GM23338 (cell line): Measurements from ENCODE around the gene ACSF3. TPM values are rescaled to one million over a fixed set of nuclear protein-coding genes. Genes with fewer than 3 reads are reported as not detected.

Experiments used
- ATAC-seq: fragments of 200-7000 bp; cut with Tn5 transposase; 3 replicates; pipeline ENCODE4 v1.9.1; 2020
- DNase-seq: peaks from one replicate; pipeline ENCODE4 v3.0.0-alpha.2; 2015; ENCODE audit warnings: low spot score
- H2AFZ ChIP-seq: fragments of 200-600 bp; sonication (generic); 2 replicates; pipeline ENCODE4 v1.8.0; 2016; ENCODE audit warnings: antibody characterized with exemption, mild to moderate bottlenecking, moderate library complexity
- H3F3A ChIP-seq: fragments of 200-600 bp; sonication (generic); replicated peaks from 2 replicates; pipeline ENCODE4 v1.8.0; 2017; ENCODE audit warnings: antibody characterized with exemption, mixed run types, low read depth
- H3K27ac ChIP-seq: fragments of 200-600 bp; sonication (generic); 2 replicates; pipeline ENCODE4 v1.6.1; 2016; ENCODE audit warnings: low read depth
- H3K27me3 ChIP-seq: fragments of 200-600 bp; sonication (generic); 2 replicates; pipeline ENCODE4 v1.8.0; 2016; ENCODE audit warnings: mild to moderate bottlenecking, mixed run types, moderate library complexity; ENCODE audit not compliant: insufficient read depth
- H3K36me3 ChIP-seq: fragments of 200-600 bp; sonication (generic); 2 replicates; pipeline ENCODE4 v1.8.0; 2016; ENCODE audit warnings: mild to moderate bottlenecking; ENCODE audit not compliant: insufficient read depth
- H3K4me1 ChIP-seq: fragments of 200-600 bp; sonication (generic); 2 replicates; pipeline ENCODE4 v1.8.0; 2016; ENCODE audit warnings: mild to moderate bottlenecking, moderate library complexity; ENCODE audit not compliant: insufficient read depth
- H3K4me2 ChIP-seq: fragments of 200-600 bp; sonication (generic); 2 replicates; pipeline ENCODE4 v1.7.1; 2017; ENCODE audit warnings: mixed run types
- H3K4me3 ChIP-seq: fragments of 200-600 bp; sonication (generic); 2 replicates; pipeline ENCODE4 v1.6.1; 2016; ENCODE audit warnings: mixed run types
- H3K79me2 ChIP-seq: fragments of 200-600 bp; sonication (generic); replicated peaks from 2 replicates; pipeline ENCODE4 v1.8.0; 2017; ENCODE audit warnings: mild to moderate bottlenecking; ENCODE audit not compliant: insufficient read depth
- H3K9me2 ChIP-seq: fragments of 200-600 bp; sonication (generic); 2 replicates; pipeline ENCODE4 v1.8.0; 2017; ENCODE audit not compliant: insufficient read depth
- H4K20me1 ChIP-seq: fragments of 200-600 bp; sonication (generic); replicated peaks from 2 replicates; pipeline ENCODE4 v1.8.0; 2017; ENCODE audit warnings: mild to moderate bottlenecking; ENCODE audit not compliant: insufficient read depth
- H3K27ac Mint-ChIP-seq: 2 replicates; pipeline ENCODE4 v1.8.0; 2020; ENCODE audit warnings: inconsistent platforms, mild to moderate bottlenecking, moderate library complexity, mixed read lengths
- H3K27me3 Mint-ChIP-seq: 3 replicates; pipeline ENCODE4 v1.8.0; 2022; ENCODE audit warnings: low read depth, mild to moderate bottlenecking, moderate library complexity, mixed read lengths, inconsistent platforms; ENCODE audit not compliant: insufficient read depth, poor library complexity
- H3K36me3 Mint-ChIP-seq: 3 replicates; pipeline ENCODE4 v1.8.0; 2021; ENCODE audit warnings: low read depth, mild to moderate bottlenecking, inconsistent platforms, moderate library complexity, mixed read lengths
- H3K4me1 Mint-ChIP-seq: 3 replicates; pipeline ENCODE4 v1.8.0; 2020; ENCODE audit warnings: mild to moderate bottlenecking, inconsistent platforms, mixed read lengths
- H3K4me3 Mint-ChIP-seq: 3 replicates; pipeline ENCODE4 v1.8.0; 2021; ENCODE audit warnings: moderate library complexity, mild to moderate bottlenecking, inconsistent platforms, mixed read lengths
- H3K9me3 Mint-ChIP-seq: 3 replicates; pipeline ENCODE4 v1.8.0; 2020; ENCODE audit warnings: moderate library complexity, mild to moderate bottlenecking, inconsistent platforms, mixed read lengths
- CREB1 ChIP-seq: fragments of 250-450 bp; sonication (Bioruptor Pico); IDR thresholded peaks from 2 replicates; pipeline ENCODE4 v1.5.0; 2020; ENCODE audit warnings: low read depth, mild to moderate bottlenecking, moderate library complexity
- CTCF ChIP-seq, 2 experiments: fragments of 200-600 bp in 1 of 2; sonication (generic) in 1 of 2; conservative IDR thresholded peaks; 2 replicates each; pipeline versions ENCODE4 v1.5.1 to v1.6.1; 2016 to 2017; ENCODE audit warnings: antibody characterized with exemption in 2 of 2, low read depth in 2 of 2, mild to moderate bottlenecking in 2 of 2, moderate library complexity in 1 of 2
- EZH2phosphoT487 ChIP-seq: fragments of 200-600 bp; sonication (generic); IDR thresholded peaks from one replicate; pipeline ENCODE4 v1.8.1; 2018; ENCODE audit warnings: antibody characterized with exemption; ENCODE audit not compliant: unreplicated experiment
- JUNB ChIP-seq: IDR thresholded peaks from one replicate; pipeline ENCODE4 v1.6.1; 2016; ENCODE audit warnings: antibody characterized with exemption; ENCODE audit not compliant: unreplicated experiment
- NANOG ChIP-seq: IDR thresholded peaks from 2 replicates; pipeline ENCODE4 v1.6.1; 2016; ENCODE audit warnings: antibody characterized with exemption, borderline replicate concordance
- POLR2AphosphoS5 ChIP-seq: IDR thresholded peaks from 2 replicates; pipeline ENCODE4 v1.6.1; 2016; ENCODE audit warnings: antibody characterized with exemption, low read depth
- REST ChIP-seq: IDR thresholded peaks from one replicate; pipeline ENCODE4 v1.6.1; 2018; ENCODE audit warnings: antibody characterized with exemption; ENCODE audit not compliant: unreplicated experiment
- STAT1 ChIP-seq: IDR thresholded peaks from one replicate; pipeline ENCODE4 v1.6.1; 2016; ENCODE audit warnings: antibody characterized with exemption; ENCODE audit not compliant: unreplicated experiment
- ZNF114 ChIP-seq: fragments of 250-450 bp; sonication (Bioruptor Pico); IDR thresholded peaks from 2 replicates; pipeline ENCODE4 v1.5.0; 2020; ENCODE audit warnings: mild to moderate bottlenecking, moderate library complexity
- ZNF331 ChIP-seq: fragments of 250-450 bp; sonication (Bioruptor Pico); IDR thresholded peaks from 2 replicates; pipeline ENCODE4 v1.5.0; 2020; ENCODE audit warnings: low read depth, mild to moderate bottlenecking, moderate library complexity
- ZNF462 ChIP-seq: fragments of 250-450 bp; sonication (Bioruptor Pico); IDR thresholded peaks from 2 replicates; pipeline ENCODE4 v1.5.0; 2020; ENCODE audit warnings: mild to moderate bottlenecking, moderate library complexity
- polyA plus RNA-seq: library from polyadenylated mRNA; unstranded; fragments of >200 nt; fragmentation: Nextera tagmentation; extraction: Ambion mirVana; gene quantifications from 2 replicates; pipeline ENCODE4 v1.2.1, GENCODE V29; 2016
- total RNA-seq: library from RNA; depleted of rRNA; stranded (reverse); fragments of >200 nt; shearing (Covaris generic); gene quantifications from 2 replicates; pipeline ENCODE4 v1.2.3, GENCODE V29; 2014

ACSF3 gene
- total and polyA plus RNA-seq, 2 experiments from 2014 or later, result 12.8 to 23.1 TPM

- TF ChIP-seq STAT1, result no peak
- TF ChIP-seq POLR2AphosphoS5, result no peak
- TF ChIP-seq EZH2phosphoT487, result no peak
Observed at GRCh38 chr16:89104930-89105571, 11.4 kb downstream of the ACSF3 start (continued).

DNA sequence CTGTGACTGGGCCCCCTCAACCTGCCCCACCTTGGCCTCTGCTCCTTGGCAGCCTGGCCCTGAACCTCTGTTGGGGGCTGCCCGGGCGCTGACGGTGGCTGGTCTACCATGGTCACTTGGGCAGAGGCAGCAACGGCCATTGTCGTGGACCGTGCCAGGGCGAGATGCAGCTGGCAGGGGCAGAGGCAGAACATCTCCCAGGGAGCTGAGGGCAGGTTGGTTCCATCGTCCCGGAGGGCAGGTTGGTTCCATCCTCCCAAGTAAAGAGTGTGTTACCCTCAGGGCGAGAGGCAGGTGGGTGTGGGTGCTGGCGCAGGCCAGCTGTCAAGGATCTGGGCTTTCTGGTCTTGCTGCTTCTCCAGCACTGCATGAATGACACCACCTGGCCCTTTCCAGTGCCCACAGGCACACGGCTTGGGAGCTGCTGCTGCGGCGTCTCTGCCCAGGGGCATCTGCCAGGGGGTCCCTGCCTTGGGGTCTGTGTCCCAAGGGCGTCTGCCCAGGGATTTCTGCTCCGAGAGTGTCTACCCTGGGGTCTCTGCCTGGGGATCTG lies 12.0 kb downstream of the ACSF3 start:
- H3K27me3 ChIP-seq, result no peaks in the 10 kb centered on the region
- H4K20me1 ChIP-seq, result no peaks in the 10 kb centered on the region
- no peak for ATAC-seq
- peaks cover 9% of the 10 kb centered on the region for H3K79me2 ChIP-seq
- no peak overlapping the region for H3K4me3 Mint-ChIP-seq
- H3K9me2 ChIP-seq, result no peaks in the 10 kb centered on the region
- no peak overlapping the region for H3K4me2 ChIP-seq
- no peak overlapping the region for H3K27ac Mint-ChIP-seq
- H3K27me3 Mint-ChIP-seq, result peaks cover 5% of the 10 kb centered on the region
- no peaks in the 10 kb centered on the region for H3K9me3 Mint-ChIP-seq
- no peak overlapping the region for H3K4me3 ChIP-seq
- no peaks in the 10 kb centered on the region for H3F3A ChIP-seq
- no peaks in the 10 kb centered on the region for H3K4me1 ChIP-seq
- no peaks in the 10 kb centered on the region for H3K36me3 ChIP-seq
- no peaks in the 10 kb centered on the region for H3K4me1 Mint-ChIP-seq
- no peak overlapping the region for H3K27ac ChIP-seq
- no peak for TF ChIP-seq CREB1
- TF ChIP-seq CTCF (conservative IDR thresholded peaks at IDR 0.05; ENCODE audit: low read depth in 2 of 2), result no peak
- TF ChIP-seq NANOG, result no peak
- TF ChIP-seq ZNF331, result no peak
- no peak for TF ChIP-seq EZH2phosphoT487
- TF ChIP-seq REST, result no peak
- no peak for TF ChIP-seq STAT1
- TF ChIP-seq POLR2AphosphoS5, result no peak
- no peak for TF ChIP-seq JUNB
- TF ChIP-seq ZNF462, result no peak
- TF ChIP-seq ZNF114, result no peak
- peaks cover 48% of the 10 kb centered on the region for H3K36me3 Mint-ChIP-seq
- DNase-seq, result no peak
- no peak overlapping the region for H2AFZ ChIP-seq
